GM21737 (cell line): ENCODE results near the gene CPNE8.
"Not testable (repeated sequence)": the region's sequence is repeated elsewhere in the genome, so short reads cannot be mapped to it uniquely, and the experiment has no call there.

Experiments used
- ATAC-seq: cut with Tn5 transposase; IDR thresholded peaks from one replicate; pipeline ENCODE4 v1.9.1; 2021; ENCODE audit warnings: mild to moderate bottlenecking, moderate library complexity; ENCODE audit not compliant: unreplicated experiment

CPNE8 gene

DNA sequence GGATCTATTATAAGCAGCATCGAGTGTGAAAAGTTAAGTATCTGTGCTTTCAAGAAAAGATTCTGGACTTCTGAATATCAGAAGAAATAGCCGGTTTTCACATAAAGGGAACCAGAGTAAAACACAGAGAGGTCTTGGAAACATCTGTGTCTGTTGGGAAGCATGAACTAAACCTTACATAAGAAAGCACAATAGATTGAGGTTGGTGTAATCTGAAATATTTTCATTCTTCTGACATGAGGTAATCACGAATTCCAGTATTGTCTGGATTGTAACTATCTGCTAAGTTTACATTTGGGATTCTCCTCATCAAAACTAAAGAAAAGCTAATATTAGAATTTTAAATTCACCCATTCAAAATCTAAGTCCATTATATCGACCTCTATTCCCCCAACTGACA is 161.3 kb downstream of the CPNE8 start:
- ATAC-seq = no peak

DNA sequence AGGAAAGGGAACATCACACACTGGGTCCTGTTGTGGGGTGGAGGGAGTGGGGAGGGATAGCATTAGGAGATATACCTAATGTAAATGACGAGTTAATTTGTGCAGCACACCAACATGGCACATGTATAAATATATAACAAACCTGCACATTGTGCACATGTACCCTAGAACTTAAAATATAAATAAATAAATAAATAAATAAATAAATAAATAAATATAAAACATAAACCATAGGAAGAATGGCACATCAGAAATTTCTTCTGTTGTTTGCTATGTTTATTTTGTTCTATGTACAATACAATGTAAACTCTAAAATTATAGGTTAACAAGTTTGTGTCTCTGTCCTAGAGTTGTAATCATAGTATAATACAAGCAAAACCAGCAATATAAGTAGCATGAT is 162.9 kb downstream of the CPNE8 start:
- not testable (repeated sequence) for ATAC-seq

DNA sequence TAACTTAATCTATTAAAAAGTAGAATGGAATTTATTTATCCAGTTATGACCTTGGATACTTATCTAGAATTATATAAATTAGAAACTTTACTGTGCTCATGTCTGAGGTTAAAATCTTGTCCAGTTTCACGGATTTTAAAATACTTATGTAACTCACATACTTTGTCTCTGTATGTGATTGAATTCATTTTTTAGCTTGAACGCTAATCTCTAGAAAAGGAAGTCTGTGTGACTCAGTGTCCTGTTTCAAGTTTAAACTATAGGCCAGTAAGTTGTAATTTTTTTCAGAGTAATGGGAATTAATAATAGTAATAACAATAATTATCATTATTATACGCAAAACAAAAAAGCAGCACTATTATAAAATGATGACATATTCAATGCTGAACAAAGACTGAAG is 168.6 kb downstream of the CPNE8 start:
- ATAC-seq = no peak

DNA sequence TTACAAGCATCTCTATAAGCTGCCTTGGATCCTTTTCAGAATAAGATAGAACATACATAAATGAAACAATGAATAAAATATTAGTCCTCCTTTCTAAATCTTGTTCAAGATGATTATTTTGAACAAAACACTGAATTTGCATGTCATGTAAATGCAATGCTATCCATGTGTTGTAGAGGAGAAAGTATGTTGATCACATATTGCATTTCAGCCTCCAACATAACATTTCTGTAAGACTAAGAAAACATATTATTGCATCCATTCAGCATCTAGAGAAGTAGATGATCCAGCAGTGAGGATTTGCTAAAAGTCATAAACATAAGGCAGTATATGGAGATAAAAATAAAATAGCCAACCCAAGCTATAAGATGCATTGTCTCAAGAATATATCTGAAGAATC is 172.6 kb downstream of the CPNE8 start:
- no peak for ATAC-seq

DNA sequence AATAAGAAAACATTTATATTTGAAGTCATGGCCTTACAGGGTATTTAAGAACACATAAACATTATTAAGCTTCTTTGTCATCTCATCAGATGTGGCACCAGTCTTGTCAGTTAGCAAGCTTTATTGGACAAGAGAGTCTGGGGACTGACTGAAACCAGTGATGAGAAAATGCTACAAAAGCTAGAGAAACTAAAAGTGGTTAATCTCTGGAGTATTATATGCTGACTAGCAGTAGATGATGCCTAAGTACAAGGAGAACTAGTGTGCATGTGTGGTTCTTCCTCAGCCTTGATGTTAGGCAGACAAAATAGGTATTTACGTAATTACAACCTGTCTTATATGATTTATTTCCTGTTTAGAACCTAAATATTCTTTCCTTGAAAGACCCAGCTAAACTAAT is 176.5 kb downstream of the CPNE8 start:
- no peak for ATAC-seq

DNA sequence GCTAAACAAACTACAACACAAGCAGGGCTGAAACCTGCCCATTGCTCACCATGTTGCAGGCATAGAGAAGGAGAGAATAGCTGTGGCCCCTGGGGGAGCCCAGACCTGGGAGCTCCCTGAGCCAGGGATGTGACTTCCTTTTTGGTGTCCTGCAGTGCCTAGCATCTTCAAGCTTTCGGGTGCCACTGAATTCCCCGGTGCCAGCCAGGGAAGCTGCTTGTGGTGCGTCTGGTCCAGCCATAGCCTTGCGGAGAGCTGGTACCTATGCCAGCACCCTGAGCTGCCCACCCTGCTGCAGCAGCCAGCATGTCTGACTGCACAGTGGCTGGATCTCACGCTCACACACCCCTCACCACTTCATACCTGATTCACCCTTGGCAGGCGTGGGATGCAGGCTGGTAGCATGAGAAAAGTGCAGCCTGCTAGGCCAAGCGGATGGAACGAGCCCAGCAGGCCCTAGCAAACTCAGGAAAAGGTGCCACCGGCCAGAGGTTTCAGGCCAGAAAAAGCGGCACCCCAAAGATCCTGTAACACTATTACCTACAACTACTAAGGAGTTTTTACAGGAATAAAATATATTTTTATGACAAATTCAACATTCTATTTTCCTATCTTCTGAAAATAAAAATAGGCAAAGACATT is 183.7 kb downstream of the CPNE8 start:
- no peak for ATAC-seq

DNA sequence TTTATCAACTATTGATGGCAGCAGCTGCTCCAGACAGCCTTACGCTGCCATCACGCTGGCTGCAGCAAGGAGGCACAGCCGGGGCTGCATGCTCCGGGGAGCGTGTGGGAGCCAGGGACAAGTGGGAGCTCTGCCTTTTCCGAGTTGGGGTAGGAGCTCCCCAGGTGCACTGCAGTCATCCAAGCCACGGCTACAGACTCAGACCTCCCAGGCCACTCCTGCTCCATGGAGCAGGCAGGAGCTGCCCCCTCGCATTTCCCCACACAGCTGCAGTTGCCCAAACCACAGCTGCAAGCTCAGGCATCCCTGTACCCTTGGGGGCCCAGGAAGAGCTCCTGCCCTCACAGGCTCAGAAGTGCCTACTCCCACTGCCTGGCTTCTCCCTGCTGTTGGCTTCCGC is 184.7 kb downstream of the CPNE8 start:
- ATAC-seq = no peak

DNA sequence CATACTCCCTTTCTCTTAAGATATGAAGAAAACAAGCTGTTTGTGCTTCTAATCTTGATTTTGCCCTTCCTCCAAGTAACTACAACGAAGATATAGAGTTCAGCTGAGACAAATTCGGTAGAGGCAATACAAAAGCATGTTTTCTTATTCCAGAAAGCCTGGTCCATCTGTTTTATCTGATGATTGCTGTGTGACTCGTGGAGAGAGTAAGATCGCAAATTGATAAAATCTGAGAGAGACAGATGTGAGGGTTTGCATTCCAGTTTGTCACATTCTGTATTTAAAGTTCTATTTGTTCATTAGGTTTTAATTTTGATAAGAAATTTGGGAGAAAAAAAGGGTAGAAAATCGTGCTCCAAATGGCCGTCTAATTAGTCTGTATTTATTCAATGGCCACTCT is 192.1 kb downstream of the CPNE8 start:
- ATAC-seq = no peak

DNA sequence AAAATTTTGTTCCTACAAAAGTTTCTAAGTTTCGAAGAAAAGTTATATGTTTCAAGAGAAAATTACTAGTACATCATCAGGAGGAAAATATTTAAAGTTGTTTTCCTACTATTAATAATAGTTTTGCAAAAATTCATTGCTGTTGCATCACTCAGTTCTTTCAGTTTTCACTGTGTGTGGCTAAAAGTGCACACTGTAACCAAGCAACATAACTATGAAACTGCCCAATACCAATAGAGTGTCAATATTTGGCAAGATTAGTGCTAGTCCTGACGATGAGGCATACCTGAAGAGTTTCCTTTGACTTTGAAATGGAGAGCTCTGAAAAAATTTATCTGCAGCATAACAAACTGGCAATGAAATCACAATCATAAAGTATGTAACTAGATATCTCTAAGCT is 194.3 kb downstream of the CPNE8 start:
- ATAC-seq = no peak

DNA sequence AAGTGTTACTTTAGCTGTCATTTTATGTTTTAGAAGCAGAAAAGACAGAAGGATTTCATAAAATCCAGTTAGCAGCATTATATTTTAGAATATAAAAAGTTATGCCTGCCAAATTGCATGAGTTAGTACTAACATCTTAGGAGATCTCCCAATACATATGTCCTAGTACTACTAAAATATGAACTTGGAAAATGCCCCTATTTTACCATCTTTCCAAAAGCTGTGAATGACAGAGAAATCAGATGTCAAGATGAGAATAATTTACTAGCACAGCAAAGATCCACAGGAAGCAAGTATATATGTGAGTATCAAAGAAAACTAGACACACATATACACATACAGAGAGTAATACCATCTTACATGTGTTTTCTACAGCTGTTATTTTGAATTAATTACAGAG is 196.9 kb downstream of the CPNE8 start:
- ATAC-seq = no peak

DNA sequence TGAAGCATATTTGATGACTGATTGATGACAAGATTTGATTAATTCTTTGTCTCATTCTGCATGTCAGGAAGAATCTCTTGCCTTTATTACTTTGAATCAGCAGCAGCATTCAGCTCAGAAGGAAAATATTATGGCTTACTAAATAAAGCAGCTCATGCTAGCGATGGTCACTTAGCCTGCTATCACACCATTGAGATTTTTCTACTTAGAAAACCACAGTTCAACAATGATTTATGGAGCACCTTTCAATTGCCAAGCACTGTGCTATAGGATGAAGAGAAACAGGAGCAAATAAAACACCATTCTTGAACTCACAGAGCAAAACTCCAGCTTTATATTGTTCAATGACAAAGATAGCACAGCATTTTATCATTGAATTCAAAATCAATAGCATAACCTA is 197.7 kb downstream of the CPNE8 start:
- ATAC-seq = no peak

DNA sequence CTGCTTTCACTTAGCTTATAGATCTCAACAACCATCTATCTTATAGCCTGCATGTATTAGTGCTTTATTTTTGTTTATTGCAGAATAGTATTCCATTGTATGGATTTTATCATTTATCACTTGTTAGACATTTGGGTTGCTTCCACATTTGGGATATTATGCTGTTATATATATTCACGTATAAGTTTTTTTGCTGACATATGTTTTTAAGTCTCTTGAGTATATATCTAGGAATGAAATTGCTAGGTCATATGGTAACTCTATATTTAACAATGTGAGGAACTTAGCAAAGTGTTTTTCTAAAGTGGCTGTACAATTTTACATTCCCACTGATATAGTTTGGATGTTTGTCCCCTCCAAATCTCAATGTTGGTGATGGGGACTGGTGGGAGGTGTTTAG is 208.1 kb downstream of the CPNE8 start:
- ATAC-seq = no peak

DNA sequence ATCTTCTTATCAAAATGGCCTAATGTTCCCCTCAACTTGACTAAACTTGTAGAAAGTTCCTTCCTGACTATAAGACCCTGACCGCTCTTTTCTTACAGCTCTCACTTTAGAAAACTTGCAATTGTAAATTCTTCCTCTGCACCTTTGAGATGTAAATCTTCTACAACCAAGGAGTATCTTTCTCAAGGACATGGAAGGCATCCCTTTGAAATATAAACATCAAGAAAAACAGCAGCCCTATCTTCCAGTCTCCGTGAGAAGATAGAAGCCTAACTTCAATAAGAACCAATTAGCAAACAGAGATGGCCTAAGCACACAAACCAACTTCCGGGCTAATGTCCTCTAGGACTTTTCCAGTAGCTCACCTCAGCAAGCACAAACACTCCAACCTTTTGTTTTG is 210.3 kb downstream of the CPNE8 start:
- ATAC-seq = no peak

DNA sequence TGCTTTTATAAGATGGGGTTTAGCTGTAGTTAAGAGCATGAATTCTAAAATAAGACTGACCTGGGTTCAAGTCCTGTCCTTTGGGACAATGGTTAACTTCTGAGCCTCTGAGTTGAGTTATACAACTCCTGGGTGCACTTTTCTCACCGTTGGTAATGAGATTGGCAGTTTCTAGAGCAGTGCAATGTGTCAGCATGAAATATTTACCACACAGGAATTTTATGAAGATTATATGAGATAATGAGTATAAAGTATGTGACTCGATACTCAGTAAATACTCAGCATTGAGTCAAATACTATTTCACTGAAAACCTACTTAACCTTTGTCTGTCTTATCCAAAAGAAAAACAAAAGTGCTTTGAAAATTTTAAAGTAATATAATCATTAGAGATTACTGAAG is 214.2 kb downstream of the CPNE8 start:
- ATAC-seq = no peak

DNA sequence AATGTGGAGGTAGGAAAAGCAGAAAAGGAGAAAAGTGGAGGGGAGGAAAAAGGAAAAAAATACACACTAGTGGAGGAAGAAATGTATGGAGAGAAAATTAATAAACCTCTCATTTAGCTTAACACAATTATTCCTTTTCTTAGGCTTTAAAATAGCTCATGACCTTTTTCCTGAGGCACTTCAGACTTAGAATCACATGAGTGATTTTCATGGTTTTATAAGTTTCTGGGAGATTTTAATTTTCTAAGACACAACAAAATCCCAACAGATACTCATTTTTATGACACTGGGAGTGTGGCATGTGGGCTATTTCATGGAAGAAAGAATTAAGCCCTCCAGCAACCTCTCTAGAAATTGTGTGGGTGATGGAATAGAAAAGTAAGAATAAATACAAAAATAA is 214.7 kb downstream of the CPNE8 start:
- ATAC-seq = no peak

DNA sequence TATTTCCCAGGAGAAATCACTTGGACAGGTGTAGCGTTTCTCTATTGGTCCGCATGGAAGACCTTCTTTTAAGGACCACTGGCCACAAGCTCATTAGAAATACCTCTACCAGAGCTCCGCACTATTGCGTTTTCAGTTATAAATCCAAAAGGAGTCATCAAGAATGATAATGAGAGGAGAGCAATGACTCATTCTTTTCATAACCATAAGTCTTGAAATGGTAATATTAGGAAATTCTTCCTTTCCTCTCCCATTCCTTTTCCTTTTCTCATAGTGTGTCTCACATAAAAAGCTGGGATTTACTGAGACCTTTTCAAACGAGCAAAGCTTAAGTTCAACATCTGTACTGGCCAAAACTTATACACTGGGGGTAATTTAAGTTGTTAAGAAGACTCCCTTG is 215.7 kb downstream of the CPNE8 start:
- ATAC-seq = no peak

DNA sequence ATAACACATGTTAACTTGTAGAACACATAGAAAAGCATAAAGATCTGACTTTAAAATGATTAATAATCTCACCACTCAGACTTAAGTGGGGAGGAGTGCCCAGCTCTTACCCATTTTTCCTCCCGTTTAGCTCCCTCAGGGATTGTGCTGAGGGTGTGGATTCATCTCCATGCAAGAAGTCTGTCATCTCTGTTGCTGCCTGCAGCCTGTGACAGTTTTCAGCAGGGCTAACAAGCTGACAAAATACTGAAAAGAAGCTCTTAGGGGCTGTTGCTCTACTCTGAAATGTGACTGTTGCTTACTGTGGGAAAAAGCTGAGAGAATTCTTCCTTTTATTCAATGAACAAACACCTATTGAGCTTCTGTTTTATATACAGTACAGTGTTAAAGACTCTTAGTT is 216.2 kb downstream of the CPNE8 start:
- no peak for ATAC-seq

DNA sequence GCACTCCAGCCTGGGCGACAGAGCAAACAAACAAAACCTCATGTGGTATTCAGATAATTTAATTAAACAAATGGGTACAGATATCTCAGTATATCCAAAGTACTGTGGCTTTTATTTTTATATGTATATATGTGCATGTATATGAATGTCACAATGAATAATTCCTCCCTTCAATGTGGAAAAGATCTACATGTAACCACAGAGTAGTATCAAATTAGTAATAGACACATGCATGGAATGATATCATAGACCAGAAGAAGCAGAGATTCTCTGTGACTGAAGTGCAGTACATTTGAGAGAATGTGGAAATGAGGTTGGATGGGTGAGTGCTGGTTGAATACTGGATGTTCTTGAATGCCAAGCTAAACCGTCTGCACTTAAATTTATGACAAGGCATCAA is 222.9 kb downstream of the CPNE8 start:
- ATAC-seq = no peak

DNA sequence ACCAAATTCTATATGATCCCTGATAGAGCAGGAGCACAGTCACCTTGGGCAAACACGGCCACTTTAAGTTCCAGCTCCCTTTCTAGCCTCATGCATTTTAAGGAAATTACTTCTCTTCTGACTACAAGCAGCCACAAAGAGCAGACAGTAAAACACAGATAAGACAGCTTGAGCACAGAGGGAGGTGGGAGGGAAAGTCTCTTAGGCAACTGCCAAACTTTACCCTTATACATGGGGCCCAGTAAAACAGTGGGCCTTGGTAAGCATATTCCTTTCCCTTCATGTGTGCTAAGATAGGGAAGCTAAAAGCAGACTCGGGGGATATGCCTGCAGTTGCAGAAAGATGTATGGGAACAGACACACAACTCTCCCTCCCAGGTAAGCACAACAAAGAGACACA is 235.9 kb downstream of the CPNE8 start:
- no peak for ATAC-seq

DNA sequence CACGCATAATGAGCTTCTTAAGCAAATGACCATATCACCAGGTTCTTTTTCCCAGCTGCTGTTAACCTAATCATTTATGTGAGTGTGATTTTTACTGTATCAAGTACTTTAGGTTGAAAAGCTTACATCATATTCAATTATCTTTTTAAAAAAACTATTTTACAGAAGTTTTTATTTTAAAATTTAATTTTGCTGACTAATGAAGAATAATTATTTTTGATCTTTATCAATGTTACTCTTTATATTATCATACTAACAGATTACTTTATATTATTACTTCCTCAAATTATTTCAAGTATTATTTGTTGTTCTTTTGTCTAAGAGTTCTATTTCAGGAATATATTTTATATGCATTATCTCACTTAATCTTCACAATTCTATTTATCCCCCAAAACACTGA is 236.3 kb downstream of the CPNE8 start:
- no peak for ATAC-seq

DNA sequence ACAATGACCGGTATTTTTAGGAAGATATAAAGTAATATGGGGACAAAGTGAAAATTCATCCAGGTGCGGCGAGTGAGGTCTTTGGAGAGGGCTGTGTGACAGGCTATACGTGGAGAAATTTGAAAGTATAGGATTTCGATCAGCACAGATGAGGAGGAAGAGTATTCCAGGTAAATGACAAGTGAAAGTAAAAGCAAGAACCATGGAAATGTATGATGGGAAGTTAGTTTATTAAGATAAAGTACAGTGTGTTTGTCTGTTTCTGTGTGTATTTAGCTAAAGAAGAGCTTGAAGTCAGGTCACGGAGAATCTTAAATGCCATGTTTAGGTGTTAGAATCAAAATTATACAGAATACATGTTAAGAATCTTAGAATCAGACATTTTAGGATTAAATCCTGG is 239.0 kb downstream of the CPNE8 start:
- ATAC-seq = no peak

DNA sequence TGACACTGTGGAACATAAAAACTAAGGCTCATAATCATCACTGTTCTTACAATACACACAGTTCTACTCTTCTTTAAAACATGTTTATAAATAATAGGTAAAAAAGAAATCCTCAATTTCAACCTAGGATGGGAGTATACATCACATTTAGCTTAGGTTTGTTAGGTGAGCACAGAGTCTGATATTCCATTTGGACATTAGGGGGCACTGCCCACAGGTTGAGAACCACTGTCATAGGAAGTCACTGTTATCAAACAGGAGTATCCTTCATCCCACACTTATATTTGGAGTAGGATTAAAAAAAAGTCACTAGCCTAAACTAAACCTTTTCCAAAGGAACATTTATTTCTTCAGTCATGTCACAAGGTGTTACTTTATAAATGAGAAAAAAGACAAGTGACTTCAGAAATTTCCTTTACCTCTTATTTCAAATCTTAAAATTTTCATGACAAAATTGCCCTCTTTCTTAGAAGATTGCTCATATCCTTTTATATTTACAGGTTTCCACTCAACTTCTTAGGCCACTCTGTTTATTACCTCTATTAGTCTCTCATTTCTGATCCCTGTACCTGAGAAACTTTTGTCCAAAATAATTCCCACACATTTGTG is 240.6 kb downstream of the CPNE8 start:
- ATAC-seq = peak; percentile 81

DNA sequence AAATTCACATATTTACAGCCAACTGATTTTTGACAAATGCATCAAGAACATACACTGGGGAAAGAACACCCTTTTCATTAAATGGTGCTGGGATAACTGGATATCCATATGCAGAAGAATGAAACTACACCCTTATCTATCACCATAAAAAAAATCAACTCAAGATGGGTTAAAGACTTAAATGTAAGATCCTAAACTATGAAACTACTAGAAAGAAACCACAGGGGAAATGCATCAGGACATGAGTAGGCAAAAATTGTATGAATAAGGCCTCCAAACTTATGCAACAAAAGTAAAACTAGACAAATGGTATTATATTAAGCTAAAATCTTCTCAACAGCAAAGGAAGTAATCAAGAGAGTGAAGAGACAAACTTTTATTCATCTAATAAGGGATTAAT is 242.6 kb downstream of the CPNE8 start:
- ATAC-seq = no peak
